Stimulated activated CD4-positive, alpha-beta T cell treated with anti-CD3 and anti-CD28 coated beads, Interleukin-12 subunit alpha, Interleukin-12 subunit beta, amount 100 ng/mL, for 48 hours (primary cell): ENCODE results near the gene AMFR.

ENCODE experiments used
- DNase-seq, 3 donors: peaks; one replicate each; pipeline ENCODE4 v3.0.0-alpha.2; 2020; ENCODE audit warnings: low read depth in 2 of 3, low spot score in 1 of 3

The AMFR gene

GRCh38 chr16:56312556-56312955 is 112.8 kb downstream of the AMFR start:
- DNase-seq, result no peak

- DNase-seq, result no peak
These were observed 113.4 kb downstream of the AMFR start for GRCh38 chr16:56312028-56312300.
